IPS-11a (cell line): ENCODE data around the gene FGD4.

Experiments
- H3K4me3 ChIP-seq: one replicate; pipeline ENCODE4 v1.5.1; 2013; ENCODE audit warnings: low read depth, low read length, control low read depth

Gene FGD4

DNA sequence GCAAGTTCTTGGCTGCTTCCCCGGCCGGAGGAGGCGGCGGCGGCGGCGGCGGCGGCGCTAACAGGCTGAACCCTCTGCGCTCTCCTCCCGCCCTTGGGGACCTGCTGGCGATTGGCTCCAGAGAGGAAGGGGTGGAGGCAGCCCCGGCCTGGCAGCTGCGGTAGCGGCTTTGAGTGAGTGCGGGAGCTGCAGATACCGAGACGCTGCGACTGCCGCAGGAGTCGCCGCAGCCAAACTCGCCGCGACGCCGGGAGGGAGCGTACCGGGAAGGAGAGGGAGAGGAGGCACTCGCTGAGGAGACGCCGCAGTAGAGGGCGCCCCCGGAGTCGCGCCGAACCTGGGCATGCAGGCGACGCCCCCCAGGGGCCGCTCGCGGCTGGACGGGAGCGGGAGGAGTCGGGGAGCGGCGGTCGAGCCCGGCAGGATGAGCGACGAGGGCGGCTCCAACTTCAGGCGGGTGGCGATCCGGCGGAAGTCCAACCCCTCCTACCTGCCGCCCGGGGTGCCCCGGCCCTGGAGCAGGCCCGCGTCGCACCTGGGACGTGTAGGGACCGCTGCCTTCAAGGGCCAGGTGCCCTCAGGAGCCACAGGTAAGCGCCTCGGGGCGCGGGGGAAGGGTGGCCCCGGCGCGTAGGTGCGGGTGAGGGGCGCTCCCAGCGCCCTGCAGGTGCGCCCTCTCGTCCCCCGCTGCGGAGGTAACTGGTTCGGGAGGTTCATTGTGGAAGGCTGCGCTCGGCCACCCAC, at the start of gene FGD4:
Gene FGD4, plus strand, starts transcription at position 189 of the 744 bp plus-strand sequence.
- H3K4me3 ChIP-seq: peak within 1 kb of the TSS; percentile 97

DNA sequence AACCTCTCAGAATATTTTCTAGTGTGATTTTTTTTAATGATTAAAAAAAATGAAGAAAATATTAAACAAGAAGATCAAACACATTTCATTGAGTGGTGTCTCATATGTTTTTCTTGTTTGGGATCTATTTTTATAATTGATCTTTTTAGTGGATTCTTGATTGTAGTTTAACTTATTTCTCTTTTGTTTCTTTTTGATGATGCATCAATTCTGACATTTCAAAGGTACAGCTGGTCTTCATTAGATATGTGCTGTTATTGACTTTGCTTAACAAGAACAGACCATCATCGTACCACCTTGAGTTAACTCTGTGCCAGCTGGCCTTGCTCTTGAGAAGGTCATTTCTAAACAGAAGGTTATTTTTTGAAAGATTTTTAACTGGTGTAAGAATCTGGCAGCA, 45.8 kb upstream of the FGD4 start:
- H3K4me3 ChIP-seq: no peak overlapping the region

- no peak overlapping the region for H3K4me3 ChIP-seq
Measured at GRCh38 chr12:32357601-32358249, 41.6 kb upstream of the FGD4 start.

- no peak overlapping the region for H3K4me3 ChIP-seq
Measured at GRCh38 chr12:32360956-32361355, 38.4 kb upstream of the FGD4 start.

- no peak overlapping the region for H3K4me3 ChIP-seq
Measured at GRCh38 chr12:32362892-32363291, 36.5 kb upstream of the FGD4 start.

- H3K4me3 ChIP-seq: no peak overlapping the region
Measured at GRCh38 chr12:32365473-32366064, 33.8 kb upstream of the FGD4 start.

GRCh38 chr12:32366714-32367113, 32.6 kb upstream of the FGD4 start:
- no peak overlapping the region for H3K4me3 ChIP-seq

DNA sequence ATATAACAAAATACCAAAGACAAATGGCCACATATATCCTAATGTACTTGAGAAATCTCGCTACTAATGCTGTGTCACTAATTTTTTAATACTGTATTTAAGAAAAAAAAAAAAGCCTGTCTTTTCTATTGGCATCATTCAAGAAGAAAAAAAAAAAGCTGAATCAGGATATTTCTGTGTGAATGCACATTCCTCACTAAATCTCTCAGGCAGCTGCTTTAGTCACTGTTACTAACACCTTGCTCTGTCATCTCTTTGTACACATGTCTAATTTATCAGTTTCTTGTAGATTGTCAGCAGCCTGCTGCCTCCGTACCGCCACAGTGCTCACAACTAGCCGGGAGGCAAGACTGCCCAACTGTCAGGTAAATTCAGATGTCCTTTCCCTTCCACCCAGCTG, 32.0 kb upstream of the FGD4 start:
- no peak overlapping the region for H3K4me3 ChIP-seq

GRCh38 chr12:32369202-32369601, 30.2 kb upstream of the FGD4 start:
- no peak overlapping the region for H3K4me3 ChIP-seq

GRCh38 chr12:32377344-32378055, 21.9 kb upstream of the FGD4 start:
- H3K4me3 ChIP-seq: no peak overlapping the region

DNA sequence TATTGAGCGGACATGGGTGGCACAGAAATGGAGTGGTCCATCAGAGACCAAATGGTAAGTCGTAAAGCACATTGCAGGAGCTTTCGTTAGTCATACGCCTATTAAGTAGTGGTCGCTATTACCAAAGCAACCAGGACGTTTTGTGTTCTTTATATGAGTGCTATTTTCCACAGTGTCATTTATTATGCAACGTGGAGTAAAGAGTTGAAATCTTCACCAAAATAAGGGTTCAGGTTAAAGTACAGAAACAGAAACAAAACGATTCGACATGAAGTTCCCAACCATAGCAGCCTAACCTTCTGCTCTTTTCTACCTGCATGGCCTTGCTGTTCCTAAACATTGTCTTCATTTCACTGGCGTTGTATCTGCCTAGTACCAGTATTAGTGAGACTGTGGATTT, 20.1 kb upstream of the FGD4 start:
- no peak overlapping the region for H3K4me3 ChIP-seq

DNA sequence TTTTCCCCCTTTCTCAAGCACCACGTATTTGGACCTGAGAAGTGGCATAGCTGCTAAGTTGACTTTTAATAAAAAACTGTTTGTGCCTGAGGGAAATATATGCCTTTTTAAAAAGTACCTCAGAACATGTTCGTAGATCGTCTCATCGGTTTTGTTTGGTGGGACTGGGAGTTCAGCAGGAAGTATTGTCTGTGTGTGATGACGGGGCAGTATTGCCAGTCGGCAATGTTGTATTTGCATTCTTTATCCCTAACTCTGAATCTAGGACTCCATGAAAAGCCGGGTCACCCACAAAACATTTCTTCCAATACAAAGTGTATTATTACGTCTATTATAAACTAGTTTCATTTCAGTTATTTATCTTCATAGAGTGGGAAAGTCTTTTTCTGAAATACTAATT, 19.7 kb upstream of the FGD4 start:
- H3K4me3 ChIP-seq: no peak overlapping the region

DNA sequence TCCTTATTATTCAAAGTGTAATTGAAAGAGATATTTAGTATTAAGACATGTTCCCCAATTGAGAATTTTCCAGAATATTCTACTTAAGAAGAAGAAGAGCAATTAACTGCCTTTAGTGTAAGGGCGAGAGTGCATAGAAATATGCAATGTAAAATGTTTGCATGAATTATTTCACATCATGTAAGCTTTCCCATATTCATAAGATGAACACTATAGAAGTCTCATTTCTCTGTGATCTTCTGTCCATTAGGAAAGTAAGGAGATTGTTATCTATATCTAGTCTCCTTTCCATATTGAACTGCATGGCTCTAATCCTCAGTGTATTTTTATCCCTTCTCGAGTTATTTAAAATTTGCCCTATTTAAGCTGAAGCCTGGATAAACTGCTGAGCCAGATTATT, 17.1 kb upstream of the FGD4 start:
- H3K4me3 ChIP-seq: no peak overlapping the region

GRCh38 chr12:32390572-32391219, 8.7 kb upstream of the FGD4 start:
- no peak overlapping the region for H3K4me3 ChIP-seq

DNA sequence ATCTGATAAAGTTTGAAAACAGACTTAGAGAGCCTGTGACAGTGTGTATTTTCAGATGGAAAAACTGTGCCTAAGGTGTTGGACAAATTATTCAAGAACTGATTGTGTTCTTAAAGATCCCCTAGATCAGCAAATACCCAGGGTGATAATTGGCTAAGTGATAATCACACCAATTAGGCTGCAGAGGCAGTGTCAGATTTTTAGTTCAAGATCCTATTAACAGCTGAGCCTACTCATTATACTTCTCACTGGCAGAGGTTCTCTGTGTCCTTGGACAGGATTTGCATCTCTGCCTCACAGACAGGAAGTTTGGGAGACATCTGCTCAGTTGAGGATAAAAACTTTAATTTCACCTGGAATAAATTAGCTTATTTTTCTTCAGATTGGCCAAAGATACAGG, 4.3 kb upstream of the FGD4 start:
- no peak overlapping the region for H3K4me3 ChIP-seq

- no peak overlapping the region for H3K4me3 ChIP-seq
Measured at GRCh38 chr12:32397696-32398095, 1.7 kb upstream of the FGD4 start.

GRCh38 chr12:32398181-32398580, 1.2 kb upstream of the FGD4 start:
- H3K4me3 ChIP-seq: peak overlapping the region; percentile 97

GRCh38 chr12:32398816-32399369, 465 bp upstream of the FGD4 start:
- H3K4me3 ChIP-seq: peak overlapping the region; percentile 97

GRCh38 chr12:32400114-32400672, 835 bp downstream of the FGD4 start:
- H3K4me3 ChIP-seq: peak overlapping the region; percentile 97

DNA sequence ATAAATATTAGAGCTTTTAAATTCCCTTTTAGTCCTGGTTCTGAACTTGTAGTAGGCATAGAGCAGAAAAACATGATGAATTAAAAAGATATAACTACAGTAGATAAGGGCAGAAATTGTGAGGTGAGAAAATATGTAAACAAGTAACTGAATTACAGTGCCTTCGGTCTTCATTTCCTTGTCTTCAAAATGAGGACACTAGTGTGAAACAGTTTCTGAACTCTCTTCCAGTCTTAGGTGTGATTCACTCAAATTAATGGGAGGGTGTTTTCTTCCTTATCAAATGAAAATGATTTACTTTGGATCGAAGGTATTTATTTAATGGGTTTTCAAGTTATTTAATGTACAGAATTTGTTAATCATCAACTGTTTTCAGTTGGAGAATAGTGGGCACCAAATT, 1.5 kb downstream of the FGD4 start:
- H3K4me3 ChIP-seq: peak overlapping the region; percentile 97

GRCh38 chr12:32402170-32402569, 2.8 kb downstream of the FGD4 start:
- H3K4me3 ChIP-seq: no peak overlapping the region
